Spleen (tissue), 11 donors: ENCODE results near the gene PPP2R5C. TPM values are rescaled to one million over a fixed set of nuclear protein-coding genes. Genes with fewer than 3 reads are reported as not detected.
A peak's percentile ranks its signal among the peaks of the same experiment; 100 is the strongest.

Source experiments
- DNase-seq: peaks from one replicate; pipeline ENCODE4 v3.0.0-alpha.2; 2020
- H3K27ac ChIP-seq, 8 donors: fragments of 200-600 bp; sonication (generic) in 7 of 8; 1 replicate in 4 of 8; 2 replicates in 4 of 8; pipeline versions ENCODE4 v1.5.0 to v1.8.0; 2016 to 2021; ENCODE audit warnings: inconsistent platforms in 4 of 8, mild to moderate bottlenecking in 4 of 8, moderate library complexity in 1 of 8
- H3K27me3 ChIP-seq, 7 donors: fragments of 200-600 bp; sonication (generic) in 6 of 7; replicated peaks in 1 of 7; 1 replicate in 4 of 7; 2 replicates in 3 of 7; pipeline versions ENCODE4 v1.5.0 to v1.8.0; 2016 to 2021; ENCODE audit warnings: inconsistent platforms in 3 of 7, mild to moderate bottlenecking in 1 of 7
- H3K36me3 ChIP-seq, 6 donors: fragments of 200-600 bp; sonication (generic) in 5 of 6; 1 replicate in 4 of 6; 2 replicates in 2 of 6; pipeline versions ENCODE4 v1.5.0 to v1.8.0; 2016 to 2021; ENCODE audit warnings: inconsistent platforms in 2 of 6
- H3K4me1 ChIP-seq, 6 donors: fragments of 200-600 bp; sonication (generic) in 5 of 6; 1 replicate in 3 of 6; 2 replicates in 3 of 6; pipeline versions ENCODE4 v1.5.0 to v1.8.0; 2016 to 2021; ENCODE audit warnings: inconsistent platforms in 3 of 6
- H3K4me3 ChIP-seq, 8 donors: fragments of 200-600 bp; sonication (generic) in 7 of 8; 1 replicate in 4 of 8; 2 replicates in 4 of 8; pipeline versions ENCODE4 v1.5.0 to v1.8.0; 2016 to 2021; ENCODE audit warnings: inconsistent platforms in 4 of 8, mild to moderate bottlenecking in 4 of 8, moderate library complexity in 2 of 8
- H3K9me3 ChIP-seq, 8 donors: fragments of 200-600 bp; sonication (generic) in 7 of 8; 1 replicate in 4 of 8; 2 replicates in 4 of 8; pipeline versions ENCODE4 v1.5.0 to v1.8.0; 2016 to 2021; ENCODE audit warnings: inconsistent platforms in 4 of 8
- CTCF ChIP-seq, 11 experiments: fragments of 200-600 bp in 7 of 11; fragments of 450-650 bp in 4 of 11; sonication (generic) in 4 of 11; IDR thresholded peaks in 8 of 11; conservative IDR thresholded peaks in 3 of 11; 1 replicate in 7 of 11; 2 replicates in 4 of 11; pipeline versions ENCODE4 v1.4.0 to v1.8.0; 2016 to 2021; ENCODE audit warnings: antibody characterized with exemption in 11 of 11, inconsistent platforms in 4 of 11, mild to moderate bottlenecking in 1 of 11
- POLR2A ChIP-seq, 3 donors: fragments of 450-650 bp; IDR thresholded peaks; one replicate each; pipeline ENCODE4 v1.5.1; 2017; ENCODE audit warnings: antibody characterized with exemption in 3 of 3, mild to moderate bottlenecking in 1 of 3
- POLR2AphosphoS5 ChIP-seq, 3 donors: sonication (generic); formaldehyde crosslinking; IDR thresholded peaks; one replicate each; pipeline ENCODE4 v1.5.1; 2017; ENCODE audit warnings: antibody characterized with exemption in 3 of 3
- WGBS, 5 donors: extraction: QIAGEN DNeasy Blood & Tissue Kit in 3 of 5; methylation state at CpG; one replicate each; pipeline versions ENCODE4 v1.1.5 to v1.1.7; 2013 to 2018; 5-methylcytosine and 5-hydroxymethylcytosine counted together
- intact Hi-C: fragments of 100-400 bp; cut with DNase I; formaldehyde crosslinking; loops from one replicate; pipeline ENCODE4 v1.15.0; 2023; ENCODE audit warnings: low total_unique reads
- polyA plus RNA-seq, 3 donors: library from polyadenylated mRNA; stranded (reverse); fragments of 200-250 nt; gene quantifications; one replicate each; pipeline ENCODE4 v1.2.1, GENCODE V29; 2013
- total RNA-seq, 7 donors: library from RNA; depleted of rRNA in 3 of 7; stranded (reverse); fragments of >200 nt in 3 of 7; fragmentation: NEBNext Ultra II Directional in 4 of 7; extraction: Animal tissue kit (Norgen Biotek cat#: 25700) in 4 of 7; gene quantifications; one replicate each; pipeline versions ENCODE4 v1.1.0 to v1.2.1, GENCODE V29; 2016 to 2021
- donor health status: healthy with polysubstance abuse.
- donor health status: DM: no; HTN: no; CAD: no; lungs with moderate emphysema.
- donor health status: DM: no; HTN: no; CAD: no.
- donor health status: Bipolar disorder and iron deficiency.
- donor health status: healthy.
- donor health status: DM: no; HTN: no; CAD: no.
- donor health status: DM: yes; HTN: yes; CAD: no.

PPP2R5C gene
- total and polyA plus RNA-seq, 10 donors, result 80.8 to 322 (median 198) TPM

- Histone ChIP-seq H3K4me1 (peaks cover 44 to 91% (median 81%) of the 10 kb centered on the region in 6 donors), H3K36me3 (peaks cover 0 to 42% (median 5%) of the 10 kb centered on the region in 6 donors), H3K4me3 (peak overlapping the region in 1 of 8 donors; percentile 80), H3K27me3 (no peaks in the 10 kb centered on the region), H3K9me3 (no peaks in the 10 kb centered on the region), H3K27ac (peak overlapping the region; percentile 37 to 100 (median 98))
- DNase-seq, result no peak
- TF ChIP-seq CTCF (IDR thresholded peaks at IDR 0.05 in 8 of 11, conservative IDR thresholded peaks at IDR 0.05 in 3 of 11) (no peak), POLR2AphosphoS5 (IDR thresholded peaks at IDR 0.05) (peak; percentile 76 to 79 (median 78))
- WGBS, 5 donors, result 56 to 82% (median 76%) methylated on average over 7 of the region's 7 CpGs
- intact Hi-C loops, result no loop called here
Observed at GRCh38 chr14:101813171-101813759, 51.8 kb downstream of the PPP2R5C start.

- peak overlapping the region; percentile 37 to 100 (median 98) for H3K27ac ChIP-seq
- no peaks in the 10 kb centered on the region for H3K9me3 ChIP-seq
- no peak for DNase-seq
- intact Hi-C loops, result no loop called here
- TF ChIP-seq CTCF (IDR thresholded peaks at IDR 0.05 in 8 of 11, conservative IDR thresholded peaks at IDR 0.05 in 3 of 11), result no peak
- TF ChIP-seq POLR2AphosphoS5 (IDR thresholded peaks at IDR 0.05), result no peak
- no peak for TF ChIP-seq POLR2A (IDR thresholded peaks at IDR 0.05)
- peaks cover 0 to 42% (median 5%) of the 10 kb centered on the region in 6 donors for H3K36me3 ChIP-seq
- 70 to 87% (median 74%) methylated on average over 1 of the region's 1 CpG for WGBS, 5 donors
- H3K4me1 ChIP-seq, result peaks cover 46 to 91% (median 81%) of the 10 kb centered on the region in 6 donors
- H3K4me3 ChIP-seq, result peak overlapping the region in 1 of 8 donors; percentile 80
- no peaks in the 10 kb centered on the region for H3K27me3 ChIP-seq
Observed at GRCh38 chr14:101813833-101814232, 52.3 kb downstream of the PPP2R5C start.

GRCh38 chr14:101814934-101815333 is 53.4 kb downstream of the PPP2R5C start:
- no peaks in the 10 kb centered on the region for H3K27me3 ChIP-seq
- WGBS, 5 donors, result 72 to 96% (median 79%) methylated on average over 4 to 5 of the region's 5 CpGs
- H3K4me1 ChIP-seq, result peaks cover 52 to 96% (median 87%) of the 10 kb centered on the region in 6 donors
- no peak for DNase-seq
- peaks cover 0 to 54% (median 5%) of the 10 kb centered on the region in 6 donors for H3K36me3 ChIP-seq
- no peaks in the 10 kb centered on the region for H3K9me3 ChIP-seq
- H3K4me3 ChIP-seq, result peak overlapping the region in 1 of 8 donors; percentile 80
- intact Hi-C loops, result no loop called here
- TF ChIP-seq POLR2A (IDR thresholded peaks at IDR 0.05) (no peak), CTCF (IDR thresholded peaks at IDR 0.05 in 8 of 11, conservative IDR thresholded peaks at IDR 0.05 in 3 of 11) (no peak), POLR2AphosphoS5 (IDR thresholded peaks at IDR 0.05) (peak in 1 of 3 donors; percentile 20)
- H3K27ac ChIP-seq, result peak overlapping the region; percentile 37 to 100 (median 98)

- DNase-seq, result no peak
- WGBS, 5 donors, result 79 to 89% (median 82%) methylated on average over 10 of the region's 10 CpGs
- Histone ChIP-seq H3K4me3 (peak overlapping the region in 1 of 8 donors; percentile 80), H3K36me3 (peaks cover 0 to 59% (median 5%) of the 10 kb centered on the region in 6 donors), H3K27me3 (no peaks in the 10 kb centered on the region), H3K27ac (peak overlapping the region; percentile 37 to 100 (median 94)), H3K4me1 (peaks cover 61 to 100% (median 94%) of the 10 kb centered on the region in 6 donors), H3K9me3 (no peaks in the 10 kb centered on the region)
- intact Hi-C loops, result no loop called here
- TF ChIP-seq POLR2A (IDR thresholded peaks at IDR 0.05) (no peak), POLR2AphosphoS5 (IDR thresholded peaks at IDR 0.05) (no peak), CTCF (IDR thresholded peaks at IDR 0.05 in 8 of 11, conservative IDR thresholded peaks at IDR 0.05 in 3 of 11) (no peak)
Observed at GRCh38 chr14:101815994-101816393, 54.5 kb downstream of the PPP2R5C start.
